OCI-LY7 (cell line): ENCODE measurements around the gene LLGL1. TPM values are rescaled to one million over a fixed set of nuclear protein-coding genes. Genes with fewer than 3 reads are reported as not detected.

Experiments
- BruUV-seq: library from RNA; stranded (reverse); fragments of 400-500 nt; replicated peaks from 2 replicates; lab custom pipeline; 2021; lab: Mats Ljungman, UMichigan
- CTCF ChIA-PET: fragments of 300-600 bp; sonication (Branson Sonifier 250); formaldehyde crosslinking; loops from one replicate; lab custom pipeline; 2022; ENCODE audit warnings: antibody characterized with exemption; ENCODE audit not compliant: unreplicated experiment; lab: Charles Lee
- POLR2A ChIA-PET: fragments of 300-600 bp; sonication (Branson Sonifier 250); formaldehyde crosslinking; loops from one replicate; lab custom pipeline; 2022; ENCODE audit warnings: antibody characterized with exemption; lab: Charles Lee
- DNase-seq: peaks from one replicate; pipeline ENCODE4 v3.0.0-alpha.2; 2015; ENCODE audit warnings: low spot score
- H2AFZ ChIP-seq: fragments of 200-600 bp; sonication (generic), shearing (Covaris generic); 2 replicates; pipeline ENCODE4 v1.6.1; 2014; ENCODE audit warnings: mild to moderate bottlenecking, antibody characterized with exemption, low read length, moderate library complexity
- H3K27ac ChIP-seq: fragments of 200-600 bp; sonication (generic); 2 replicates; pipeline ENCODE4 v1.5.1; 2014; ENCODE audit warnings: mixed run types, low read depth, mild to moderate bottlenecking, moderate library complexity, low read length, inconsistent platforms; ENCODE audit not compliant: poor library complexity, severe bottlenecking
- H3K36me3 ChIP-seq: fragments of 200-600 bp; sonication (generic); 2 replicates; pipeline ENCODE4 v1.6.1; 2014; ENCODE audit warnings: mild to moderate bottlenecking, antibody characterized with exemption, low read length, moderate library complexity, mixed read lengths; ENCODE audit not compliant: insufficient read depth
- H3K4me1 ChIP-seq: fragments of 200-600 bp; sonication (generic); 2 replicates; pipeline ENCODE4 v1.5.1; 2014; ENCODE audit warnings: mild to moderate bottlenecking, low read length; ENCODE audit not compliant: insufficient read depth, poor library complexity, severe bottlenecking
- H3K4me2 ChIP-seq: fragments of 200-600 bp; sonication (generic); 2 replicates; pipeline ENCODE4 v1.6.1; 2014; ENCODE audit warnings: mild to moderate bottlenecking, low read length
- H3K4me3 ChIP-seq: fragments of 200-600 bp; sonication (generic); 2 replicates; pipeline ENCODE4 v1.5.1; 2014; ENCODE audit warnings: mild to moderate bottlenecking, low read depth, low read length; ENCODE audit not compliant: poor library complexity, severe bottlenecking
- H3K79me2 ChIP-seq: fragments of 200-600 bp; sonication (generic); 2 replicates; pipeline ENCODE4 v1.6.1; 2016; ENCODE audit warnings: low read depth, mild to moderate bottlenecking, low read length, moderate library complexity, mixed read lengths; ENCODE audit not compliant: insufficient read depth
- H3K9me2 ChIP-seq: fragments of 200-600 bp; sonication (generic); 2 replicates; pipeline ENCODE4 v1.6.1; 2016; ENCODE audit warnings: mild to moderate bottlenecking, low read length, mixed read lengths; ENCODE audit not compliant: insufficient read depth
- H3K9me3 ChIP-seq: fragments of 200-600 bp; sonication (generic); 2 replicates; pipeline ENCODE4 v1.6.1; 2014; ENCODE audit warnings: mild to moderate bottlenecking, mixed run types, low read length, mixed read lengths
- H4K20me1 ChIP-seq: fragments of 200-600 bp; sonication (generic); 2 replicates; pipeline ENCODE4 v1.6.1; 2014; ENCODE audit warnings: mild to moderate bottlenecking, antibody characterized with exemption, low read length, moderate library complexity, mixed read lengths; ENCODE audit not compliant: insufficient read depth
- CTCF ChIP-seq: fragments of 200-600 bp; sonication (generic); conservative IDR thresholded peaks from 2 replicates; pipeline ENCODE4 v1.5.1; 2014; ENCODE audit warnings: mild to moderate bottlenecking, antibody characterized with exemption, low read length, moderate library complexity, mixed read lengths
- EZH2phosphoT487 ChIP-seq: fragments of 200-600 bp; sonication (generic); IDR thresholded peaks from 2 replicates; pipeline ENCODE4 v1.6.1; 2018; ENCODE audit warnings: low read depth, borderline replicate concordance, mild to moderate bottlenecking, mixed run types, antibody characterized with exemption, low read length, moderate library complexity, mixed read lengths
- intact Hi-C: fragments of 100-400 bp; cut with micrococcal nuclease; formaldehyde crosslinking; loops from one replicate; pipeline ENCODE4 v1.10.0; 2022; ENCODE audit not compliant: unreplicated experiment
- total RNA-seq, 2 experiments: library from RNA; depleted of rRNA in 1 of 2; stranded (reverse); fragments of >200 nt in 1 of 2; shearing (Covaris generic) in 1 of 2; gene quantifications; 2 replicates each; pipeline ENCODE4 v1.2.3, GENCODE V29; 2014 to 2022

The LLGL1 gene
- total RNA-seq, 2 experiments from 2014 or later: 14.1 to 19.9 TPM

GRCh38 chr17:18181358-18181757 is 44.1 kb upstream of the LLGL1 start:
- no TSS peak for BruUV-seq
- POLR2A ChIA-PET: no interaction called here
- H3K79me2 ChIP-seq: peaks cover 26% of the 10 kb centered on the region
- no peak for DNase-seq
- H4K20me1 ChIP-seq: peaks cover 16% of the 10 kb centered on the region
- H3K27ac ChIP-seq: no peak overlapping the region
- intact Hi-C loops: no loop called here
- no peaks in the 10 kb centered on the region for H3K9me3 ChIP-seq
- H2AFZ ChIP-seq: no peak overlapping the region
- H3K4me3 ChIP-seq: no peak overlapping the region
- peaks cover 18% of the 10 kb centered on the region for H3K36me3 ChIP-seq
- no peak for TF ChIP-seq EZH2phosphoT487
- TF ChIP-seq CTCF: no peak
- H3K9me2 ChIP-seq: no peaks in the 10 kb centered on the region
- H3K4me1 ChIP-seq: peaks cover 14% of the 10 kb centered on the region
- no peak overlapping the region for H3K4me2 ChIP-seq
- CTCF ChIA-PET: no interaction called here

GRCh38 chr17:18182110-18182977 is 43.1 kb upstream of the LLGL1 start:
- Histone ChIP-seq H3K9me2 (no peaks in the 10 kb centered on the region), H4K20me1 (peaks cover 26% of the 10 kb centered on the region), H3K79me2 (peaks cover 36% of the 10 kb centered on the region), H3K4me1 (peaks cover 21% of the 10 kb centered on the region), H3K4me2 (peak overlapping the region; percentile 75), H3K36me3 (peaks cover 27% of the 10 kb centered on the region), H3K27ac (peak overlapping the region; percentile 93), H3K9me3 (no peaks in the 10 kb centered on the region), H2AFZ (peak overlapping the region; percentile 88), H3K4me3 (peak overlapping the region; percentile 84)
- intact Hi-C loops: loop anchor here (2.0 kb wide), 1 partner anchor 24 kb away; no protein-coding TSS in a partner anchor
- CTCF ChIA-PET: interaction anchor here (1.3 kb wide), 1 partner anchor 28 kb away, joined by 3 read pairs; no protein-coding TSS in a partner anchor
- POLR2A ChIA-PET: interaction anchor here (0.7 to 1.4 kb wide), 2 partner anchors 25 to 59 kb away, joined by 5 to 6 read pairs; no protein-coding TSS in a partner anchor
- TF ChIP-seq CTCF (no peak), EZH2phosphoT487 (no peak)
- DNase-seq: no peak
- TSS peak; percentile 83 for BruUV-seq
